Mammary epithelial cell (primary cell): ENCODE data around the gene LINC01488.

Experiments
- CTCF ChIP-seq, 2 donors: IDR thresholded peaks in 1 of 2; conservative IDR thresholded peaks in 1 of 2; 2 replicates each; pipeline ENCODE4 v1.5.1; 2011 to 2012; ENCODE audit warnings: inconsistent platforms in 2 of 2, low read length in 2 of 2, mild to moderate bottlenecking in 2 of 2, control low read depth in 1 of 2, low read depth in 1 of 2; ENCODE audit not compliant: insufficient read depth in 1 of 2; ENCODE audit errors: extremely low read depth in 1 of 2
- EZH2 ChIP-seq: IDR thresholded peaks from 2 replicates; pipeline ENCODE4 v1.6.1; 2012; ENCODE audit warnings: low read length, inconsistent platforms, borderline replicate concordance

GRCh38 chr11:69439651-69440464 is 41.6 kb upstream of the LINC01488 start:
- TF ChIP-seq CTCF (conservative IDR thresholded peaks at IDR 0.05 in 1 of 2, IDR thresholded peaks at IDR 0.05 in 1 of 2; ENCODE audit: extremely low read depth in 1 of 2, insufficient read depth in 1 of 2, low read depth in 1 of 2, low read length in 2 of 2) (no peak), EZH2 (no peak)
